SH-SY5Y (cell line): Measurements from ENCODE around the gene USHBP1.

Experiments
- GATA2 ChIP-seq: IDR thresholded peaks from 2 replicates; pipeline ENCODE4 v1.6.1; 2011; ENCODE audit warnings: mild to moderate bottlenecking, low read depth, low read length
- GATA3 ChIP-seq: IDR thresholded peaks from 2 replicates; pipeline ENCODE4 v1.6.1; 2011; ENCODE audit warnings: low read depth, mild to moderate bottlenecking, low read length, moderate library complexity

DNA sequence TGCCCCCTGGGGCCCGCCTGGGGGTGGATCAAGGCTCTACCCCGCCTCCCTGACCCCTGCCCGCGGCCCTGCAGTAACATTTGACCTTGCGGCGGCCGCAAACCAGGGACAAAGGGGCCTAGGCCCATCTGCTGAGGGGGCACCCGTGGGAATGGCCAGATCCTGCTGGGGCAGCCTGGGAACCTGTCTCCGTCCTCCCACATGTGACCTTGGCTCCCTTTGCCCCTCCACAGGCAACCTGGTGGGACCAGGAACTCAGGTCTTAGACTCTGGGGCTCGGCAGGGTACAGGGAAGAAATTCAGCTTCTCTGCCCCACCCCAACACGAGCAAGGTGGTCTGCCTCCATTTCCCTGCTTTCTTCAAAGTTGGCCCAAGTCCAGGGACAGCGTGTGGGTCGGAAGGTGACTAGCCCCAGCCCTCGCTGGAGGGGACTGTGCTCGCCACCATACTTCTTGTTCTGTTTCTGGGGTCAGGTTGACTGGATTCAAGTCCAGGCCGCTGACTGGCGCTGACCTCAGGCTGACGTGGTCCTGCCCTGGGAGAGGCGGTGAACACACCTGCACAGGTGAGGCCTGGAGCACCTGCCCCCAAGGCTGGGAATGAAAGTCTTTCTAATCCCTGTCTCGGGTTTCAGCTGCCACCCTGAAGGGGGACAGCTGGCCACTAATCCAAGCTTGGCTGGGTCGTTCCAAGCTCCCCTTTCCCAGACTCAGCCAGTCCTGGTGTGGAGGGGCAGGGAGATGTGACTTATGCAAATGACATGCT lies 16.4 kb downstream of the USHBP1 start:
- TF ChIP-seq GATA2 (no peak), GATA3 (no peak)
